ENCODE measurements around the gene SPOP.
A peak's percentile ranks its signal among the peaks of the same experiment; 100 is the strongest.
"Not testable (repeated sequence)": the region's sequence is repeated elsewhere in the genome, so short reads cannot be mapped to it uniquely, and the experiment has no call there.

Gene SPOP

GRCh38 chr17:49677933-49678847 lies at the start of gene SPOP:
TSS of gene SPOP (minus strand) at chr17:49678097. CDS start at chr17:49622810, 55,287 bp downstream.
- DNase-seq: peak; percentile 100

DNA sequence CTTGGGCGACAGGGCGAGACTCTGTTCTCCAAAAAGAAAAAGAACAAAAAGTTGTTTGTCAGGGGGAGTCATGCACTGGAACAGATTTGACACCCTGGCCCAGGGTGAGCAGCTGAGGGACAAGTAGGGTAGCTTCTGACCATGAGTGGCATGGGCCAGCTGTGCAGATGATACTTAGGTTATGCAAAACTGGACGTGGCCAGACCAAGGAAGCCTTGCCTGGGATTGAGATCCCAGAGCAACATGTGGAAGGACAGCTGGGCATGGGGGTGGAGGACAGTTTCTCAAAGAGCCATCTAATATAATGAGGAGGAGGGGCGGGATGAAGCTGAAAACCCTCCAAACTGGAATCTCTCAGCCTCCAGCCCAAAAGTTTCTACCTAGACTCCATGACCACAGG lies 49.5 kb upstream of the SPOP start:
- DNase-seq: no peak

- no peak for DNase-seq
Observed at GRCh38 chr17:49725452-49726130, 47.7 kb upstream of the SPOP start.

DNA sequence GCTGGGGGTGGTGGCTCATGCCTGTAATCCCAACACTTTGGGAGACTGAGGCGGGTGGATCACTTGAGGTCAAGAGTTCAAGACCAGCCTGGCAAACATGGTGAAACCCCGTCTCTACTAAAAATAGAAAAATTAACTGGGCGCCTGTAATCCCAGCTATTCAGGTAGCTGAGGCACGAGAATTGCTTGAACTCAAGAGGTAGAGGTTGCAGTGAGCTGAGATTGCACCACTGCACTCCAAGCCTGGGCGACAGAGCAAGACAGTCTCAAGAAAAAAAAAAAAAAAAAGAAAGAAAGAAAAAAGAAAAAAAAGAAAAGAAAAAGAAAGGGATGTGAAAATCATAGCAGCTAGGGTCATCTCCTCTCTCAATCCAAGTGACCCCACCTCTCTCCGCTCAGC lies 46.7 kb upstream of the SPOP start:
- DNase-seq: not testable (repeated sequence)

- DNase-seq: no peak
Observed at GRCh38 chr17:49723423-49723822, 45.5 kb upstream of the SPOP start.

- DNase-seq: no peak
Observed at GRCh38 chr17:49722066-49722465, 44.2 kb upstream of the SPOP start.

DNA sequence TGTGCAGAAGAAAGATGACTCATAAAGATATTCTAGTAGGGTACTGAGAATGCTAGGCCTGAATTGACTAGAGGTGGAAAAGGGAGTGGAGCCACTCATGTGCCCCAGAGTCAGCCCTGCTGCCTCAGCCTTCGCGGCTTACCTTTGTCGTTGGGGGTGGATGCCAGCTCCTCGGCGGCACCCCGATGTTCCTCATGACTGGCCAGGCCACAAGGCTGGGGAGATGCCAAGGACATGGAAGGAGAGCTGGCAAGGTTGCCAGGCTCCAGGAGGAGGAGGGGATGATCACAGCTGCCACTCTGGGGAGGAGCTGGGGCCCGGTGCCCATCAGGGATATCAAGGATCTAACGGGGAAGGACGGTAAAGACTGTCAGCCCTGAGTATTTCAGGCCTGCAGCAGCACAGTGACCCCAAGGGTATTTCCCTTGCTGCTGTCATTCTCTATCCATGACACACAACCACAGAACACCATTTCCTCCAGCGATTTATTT lies 39.5 kb upstream of the SPOP start:
- DNase-seq: peak in 1 of 2 donors; percentile 25

- DNase-seq: no peak
Observed at GRCh38 chr17:49716668-49717364, 38.9 kb upstream of the SPOP start.

- peak; percentile 63 to 87 for DNase-seq
Observed at GRCh38 chr17:49715717-49716279, 37.9 kb upstream of the SPOP start.

- DNase-seq: peak; percentile 59 to 79
Observed at GRCh38 chr17:49715216-49715615, 37.3 kb upstream of the SPOP start.

DNA sequence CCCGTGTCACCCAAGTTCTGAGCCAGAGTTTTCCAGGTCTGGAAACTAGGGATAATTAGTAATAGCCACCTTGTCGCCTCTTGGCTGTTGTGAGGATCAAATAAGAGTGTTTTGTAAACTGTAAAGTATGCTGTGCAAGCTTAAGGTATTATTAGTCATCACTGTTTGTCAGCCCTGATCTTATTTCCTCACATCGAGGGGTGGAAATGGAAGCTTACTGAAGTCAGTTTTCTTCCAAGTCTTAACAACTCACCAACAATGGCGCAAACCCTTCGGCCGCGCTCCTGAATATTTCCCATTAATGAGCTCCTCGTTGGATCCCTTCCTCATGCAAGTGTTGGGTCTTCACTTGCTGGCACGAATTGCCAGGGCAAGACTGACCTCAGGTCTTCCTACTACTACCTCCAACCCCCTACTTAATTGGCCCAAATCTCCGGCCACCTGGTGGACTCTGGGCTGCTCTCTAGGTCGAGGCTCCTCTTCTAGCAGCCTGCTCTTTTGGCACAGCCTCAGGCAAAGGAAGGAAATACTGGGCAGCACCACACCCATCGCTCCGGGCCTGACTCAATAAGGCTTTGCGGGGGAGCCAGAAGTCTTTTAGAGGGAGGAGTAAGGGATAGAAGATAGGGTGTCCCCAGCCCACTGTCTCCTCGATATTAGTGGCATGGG lies 30.8 kb upstream of the SPOP start:
- DNase-seq: peak in 1 of 2 donors; percentile 19

GRCh38 chr17:49707608-49708514 lies 30.0 kb upstream of the SPOP start, which contains the start of gene SLC35B1:
TSS of gene SLC35B1 (minus strand) at chr17:49707964. CDS start at chr17:49707833, 131 bp downstream.
- DNase-seq: peak; percentile 99

DNA sequence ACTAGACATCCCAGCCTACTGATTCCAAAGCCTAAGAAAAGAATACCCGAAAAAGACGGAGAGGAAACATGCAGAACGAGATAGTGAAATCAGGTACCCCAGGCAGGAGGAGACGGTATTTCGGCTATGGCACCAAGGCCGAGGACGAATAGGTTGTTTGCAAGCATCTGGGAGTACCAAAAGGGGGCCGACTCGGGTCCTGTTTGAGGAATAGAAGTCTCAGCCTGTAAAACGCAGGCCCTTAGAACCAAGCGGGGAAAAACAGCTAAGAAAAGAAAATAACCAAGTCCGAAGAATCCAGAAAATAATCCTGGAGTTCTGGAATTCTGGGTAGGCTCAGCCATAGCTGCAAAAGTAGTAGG lies 29.3 kb upstream of the SPOP start:
- peak; percentile 19 to 41 for DNase-seq

- no peak for DNase-seq
Observed at GRCh38 chr17:49705254-49705653, 27.4 kb upstream of the SPOP start.

GRCh38 chr17:49703557-49704277 lies 25.8 kb upstream of the SPOP start:
- peak; percentile 22 to 24 for DNase-seq

DNA sequence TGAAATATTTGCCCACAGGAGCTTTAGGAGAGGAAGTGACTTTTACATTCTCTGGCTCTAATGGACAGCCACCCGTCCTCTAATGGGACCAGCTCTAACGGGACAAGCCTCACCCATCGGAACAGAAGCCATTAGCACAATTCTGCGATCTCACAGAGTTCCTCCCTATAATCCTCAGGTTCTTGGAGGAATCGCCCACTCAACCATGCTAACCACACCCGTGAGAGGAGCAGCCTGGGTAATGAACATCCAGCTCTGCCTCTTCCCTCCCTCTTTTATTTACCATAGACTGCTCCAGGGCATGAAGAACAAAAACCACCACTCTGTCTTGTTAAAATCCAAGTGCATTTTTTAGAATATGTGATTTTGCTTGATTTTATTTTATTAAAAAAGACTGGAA lies 23.1 kb upstream of the SPOP start:
- DNase-seq: no peak

DNA sequence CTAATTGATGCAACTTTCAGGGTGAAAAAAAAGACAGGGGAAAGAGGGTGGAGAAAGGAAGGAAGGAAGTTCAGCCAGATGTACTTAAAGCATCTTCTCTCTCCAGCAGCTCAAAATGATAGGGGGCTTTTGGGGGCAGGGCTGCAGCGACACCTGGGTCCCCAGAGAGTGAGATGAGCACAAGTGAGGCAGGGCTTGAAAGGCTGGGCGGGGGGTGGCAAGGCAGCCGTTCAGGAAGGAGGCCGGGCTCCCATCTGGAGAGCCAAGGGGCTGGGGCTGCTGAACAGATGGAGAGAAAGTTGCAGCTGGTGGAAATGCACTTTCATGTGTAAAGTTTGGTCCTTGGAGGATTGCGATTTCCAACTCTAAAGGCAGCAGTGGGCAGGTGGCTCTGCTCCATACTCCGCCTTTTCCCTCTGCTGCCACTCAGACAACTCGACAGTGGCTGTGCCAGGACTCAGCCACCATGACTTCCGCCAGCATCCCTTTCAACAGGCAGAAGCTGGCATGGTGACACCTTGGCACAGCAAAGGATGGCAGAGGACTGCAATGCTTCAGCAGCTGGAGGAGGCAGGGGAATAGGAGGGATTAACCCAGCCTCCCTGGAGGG lies 22.2 kb upstream of the SPOP start:
- DNase-seq: no peak

DNA sequence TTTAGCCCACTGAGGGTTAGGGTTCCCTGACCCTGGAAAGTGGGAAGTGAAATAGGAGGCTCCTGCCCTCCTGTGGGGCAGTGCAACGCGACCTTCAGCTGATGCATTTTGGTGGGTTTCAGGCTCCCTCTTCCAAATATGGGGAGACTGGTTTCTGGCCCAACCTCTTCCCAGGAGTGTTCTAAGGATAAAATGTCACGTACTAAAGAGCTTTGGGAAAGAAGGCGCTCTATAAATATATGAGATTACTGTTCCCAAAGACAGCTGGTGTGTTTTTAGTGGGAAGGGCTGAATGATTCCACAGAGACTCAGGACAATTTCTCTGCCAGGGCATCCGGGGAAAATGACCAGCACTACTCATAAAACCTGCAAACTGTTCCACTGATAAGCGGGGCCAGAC lies 20.1 kb upstream of the SPOP start:
- no peak for DNase-seq

DNA sequence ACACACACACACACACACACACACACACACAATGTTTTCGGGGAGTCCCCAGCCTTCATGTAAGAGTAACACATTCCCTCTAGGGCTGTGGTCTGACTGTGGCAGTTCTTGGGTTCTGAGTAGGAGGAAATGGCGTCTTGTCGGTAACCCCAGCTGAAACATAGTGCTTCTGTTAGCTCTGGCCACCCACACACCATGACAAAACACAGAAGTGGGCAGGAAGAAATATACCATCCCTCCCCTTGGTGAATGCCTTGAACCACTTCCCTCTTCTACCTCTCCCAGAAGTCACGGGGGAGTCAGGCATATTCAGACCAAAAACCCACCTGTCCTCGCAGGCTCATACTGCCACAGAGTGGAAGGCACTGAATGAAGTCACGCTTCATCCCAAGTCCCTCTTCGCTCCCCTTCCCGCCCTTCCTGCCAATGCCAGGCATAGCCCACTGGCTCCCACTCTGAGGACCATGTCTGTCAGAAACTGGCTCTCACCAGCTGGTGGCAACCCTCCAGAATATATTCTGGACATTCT lies 18.4 kb upstream of the SPOP start:
- peak; percentile 76 to 83 for DNase-seq
